GM19351 (cell line): ENCODE measurements around the gene KIRREL3.

ENCODE experiments used
- ATAC-seq: cut with Tn5 transposase; IDR thresholded peaks from one replicate; pipeline ENCODE4 v1.9.1; 2021; ENCODE audit warnings: mild to moderate bottlenecking, moderate library complexity; ENCODE audit not compliant: unreplicated experiment

Gene KIRREL3

GRCh38 chr11:126418887-126419286, 581.7 kb downstream of the KIRREL3 start:
- ATAC-seq: no peak

GRCh38 chr11:126417091-126417862, 583.3 kb downstream of the KIRREL3 start:
- no peak for ATAC-seq

DNA sequence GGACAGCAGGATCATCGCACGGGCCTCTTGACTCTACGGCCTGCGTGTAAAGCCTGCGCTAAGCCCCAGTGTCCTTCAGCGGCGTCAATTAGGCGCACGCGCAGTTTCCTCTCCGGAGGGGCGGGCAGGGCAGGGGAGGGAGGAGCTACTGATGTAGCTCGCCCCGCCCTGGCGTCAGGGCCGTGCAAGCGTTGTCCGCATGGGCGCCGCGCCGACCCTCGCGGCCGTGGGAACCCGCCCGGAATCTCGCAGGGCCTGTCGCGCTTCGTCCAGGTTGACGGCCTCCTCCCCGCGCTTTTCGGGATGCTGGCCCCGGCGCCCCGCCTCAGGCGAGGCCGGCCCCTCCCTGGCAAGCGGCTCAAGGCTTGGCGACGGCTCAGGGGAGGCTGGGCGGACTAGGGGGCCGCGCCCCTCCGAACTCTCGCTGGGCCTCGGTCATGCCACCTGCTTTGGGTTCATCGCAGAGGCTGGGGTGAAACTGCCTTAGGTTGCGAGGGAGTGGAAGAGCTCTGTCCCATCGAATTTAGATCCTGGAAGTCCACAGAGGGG, 584.0 kb downstream of the KIRREL3 start:
- ATAC-seq: peak; percentile 79

- ATAC-seq: peak; percentile 6
These were observed 584.7 kb downstream of the KIRREL3 start for GRCh38 chr11:126415669-126416420.

DNA sequence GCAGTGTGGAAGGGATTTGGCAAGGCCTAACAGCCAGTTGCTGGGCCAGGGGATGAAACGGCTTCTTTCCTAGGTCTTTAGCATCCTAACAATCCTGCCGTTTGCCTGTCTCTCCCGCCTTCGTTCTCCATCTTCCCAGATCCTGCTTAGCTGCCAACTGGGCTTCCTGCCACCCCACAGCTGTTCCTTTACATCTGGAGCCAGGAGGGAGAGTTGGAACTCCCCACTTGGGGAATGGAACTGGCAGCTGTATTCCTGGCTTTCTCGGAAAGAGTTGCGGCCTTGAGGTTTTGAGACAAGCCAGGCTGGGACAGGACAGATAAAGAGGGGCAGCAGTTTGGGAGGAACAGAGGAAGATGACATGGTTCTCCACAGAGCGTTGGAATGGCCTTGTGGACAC, 585.4 kb downstream of the KIRREL3 start:
- ATAC-seq: no peak

DNA sequence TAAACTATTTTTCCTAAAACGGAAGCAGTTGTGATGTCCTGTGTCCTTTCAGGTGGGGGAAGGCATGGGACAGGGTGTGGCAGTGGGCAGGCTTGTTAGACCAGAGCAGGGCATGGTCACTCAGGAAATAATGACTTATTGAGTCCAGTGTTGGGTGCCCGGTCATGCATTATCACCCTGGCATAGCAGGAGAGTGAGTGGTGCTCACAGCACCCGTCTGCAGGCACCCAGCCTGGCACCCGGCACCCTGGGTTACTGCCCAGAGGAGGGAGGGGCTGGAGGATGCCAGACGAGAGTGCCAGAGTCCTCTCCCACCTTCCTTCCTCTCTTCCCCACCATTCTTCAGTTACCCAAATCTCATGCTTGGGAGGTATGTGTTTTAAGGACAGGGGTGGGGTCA, 586.0 kb downstream of the KIRREL3 start:
- ATAC-seq: no peak

GRCh38 chr11:126413843-126414405, 586.6 kb downstream of the KIRREL3 start:
- no peak for ATAC-seq

DNA sequence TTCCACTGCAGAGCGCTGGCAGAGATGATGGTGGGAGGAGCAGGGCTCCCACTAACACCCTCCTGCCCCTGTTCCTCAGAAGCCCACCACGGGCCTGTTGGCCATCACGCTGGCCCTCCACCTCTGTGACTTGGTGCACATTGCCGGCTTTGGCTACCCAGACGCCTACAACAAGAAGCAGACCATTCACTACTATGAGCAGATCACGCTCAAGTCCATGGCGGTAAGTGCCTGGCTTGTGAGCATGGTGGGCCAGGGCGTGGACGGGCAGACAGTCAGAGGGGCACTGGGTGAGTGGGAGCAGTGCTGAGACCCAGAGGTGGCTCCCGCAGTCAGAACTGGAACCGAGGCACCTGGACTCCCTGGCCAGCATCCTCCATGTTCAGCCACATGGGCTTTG, 587.1 kb downstream of the KIRREL3 start:
- ATAC-seq: no peak

DNA sequence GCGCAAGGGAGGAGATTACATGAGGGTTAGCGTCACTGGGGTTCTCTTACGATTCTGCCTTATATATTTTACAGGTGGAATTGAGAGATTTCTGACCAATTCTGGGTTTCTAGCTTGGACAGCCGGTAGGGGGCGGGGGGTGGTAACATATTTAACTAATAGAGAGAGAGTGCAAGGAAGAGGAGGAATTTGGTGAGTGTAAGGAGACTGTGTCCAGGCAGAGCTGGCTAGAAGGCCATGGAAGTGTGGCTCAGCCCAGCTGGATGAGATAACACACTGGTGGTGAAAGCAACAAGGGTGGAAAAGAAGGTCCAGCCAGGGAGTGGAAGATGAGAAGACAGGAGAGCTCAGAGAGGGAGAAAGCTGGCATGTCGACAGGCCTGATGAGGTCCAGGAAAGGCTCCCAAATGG, 588.6 kb downstream of the KIRREL3 start:
- ATAC-seq: no peak

DNA sequence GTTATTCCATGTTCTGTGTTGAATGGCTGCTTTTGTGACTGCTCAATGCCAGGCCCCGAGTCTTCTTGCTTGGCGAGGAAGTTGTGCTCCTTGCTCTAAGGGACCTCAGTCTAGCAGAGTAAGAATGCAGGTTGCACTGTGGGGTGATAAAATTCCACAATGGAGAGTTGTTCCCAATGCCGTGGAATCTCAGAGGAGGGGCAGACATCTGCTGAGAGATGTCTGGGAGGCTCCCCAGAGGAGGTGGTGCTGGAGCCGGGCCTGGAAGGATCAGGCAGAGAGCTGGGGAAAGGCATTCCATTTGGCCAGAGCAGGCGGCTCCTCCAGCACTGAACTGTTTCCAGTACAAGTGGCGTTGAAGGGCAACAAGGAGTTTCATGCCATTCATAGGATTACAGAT, 589.9 kb downstream of the KIRREL3 start:
- ATAC-seq: no peak

DNA sequence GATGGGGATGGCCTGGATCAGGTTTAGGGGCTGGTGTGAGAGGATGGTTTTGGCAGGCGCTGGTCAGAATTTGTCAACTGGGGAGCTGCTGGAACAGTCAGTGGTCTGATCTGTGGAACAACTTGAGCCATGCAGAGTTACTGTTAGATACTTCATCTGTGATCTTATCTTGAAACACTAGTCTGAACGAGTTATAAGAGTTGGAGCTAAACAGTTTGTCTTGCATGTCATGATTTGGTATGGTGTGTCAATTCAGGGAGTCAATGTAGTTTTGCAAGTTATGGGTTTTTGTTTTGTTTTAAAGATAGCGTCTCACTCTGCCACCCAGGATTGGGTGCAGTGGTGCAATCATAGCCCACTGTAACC, 591.0 kb downstream of the KIRREL3 start:
- no peak for ATAC-seq

- ATAC-seq: no peak
These were observed 591.5 kb downstream of the KIRREL3 start for GRCh38 chr11:126408901-126409619.

- no peak for ATAC-seq
These were observed 592.1 kb downstream of the KIRREL3 start for GRCh38 chr11:126408496-126408895.

- ATAC-seq: no peak
These were observed 592.8 kb downstream of the KIRREL3 start for GRCh38 chr11:126407682-126408288.

GRCh38 chr11:126407101-126407521, 593.5 kb downstream of the KIRREL3 start:
- ATAC-seq: no peak

DNA sequence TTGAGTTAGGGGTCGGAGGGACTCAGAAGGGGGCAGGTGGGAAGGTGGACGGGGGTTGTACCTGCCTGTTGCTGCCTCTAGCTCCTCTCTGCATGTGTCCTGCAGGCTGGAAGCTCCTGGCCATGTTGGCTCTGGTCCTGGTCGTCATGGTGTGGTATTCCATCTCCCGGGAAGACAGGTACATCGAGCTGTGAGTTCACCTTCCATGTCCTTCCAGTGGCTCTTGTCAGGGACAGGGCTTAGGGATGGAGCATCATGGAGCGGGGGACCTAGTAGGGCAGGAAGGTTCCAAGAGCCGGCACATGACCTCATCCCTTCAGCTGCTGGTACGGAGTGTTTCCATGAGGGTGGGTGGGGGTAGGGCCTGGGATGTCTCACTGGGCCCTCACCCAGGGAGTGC, 594.2 kb downstream of the KIRREL3 start:
- ATAC-seq: no peak

DNA sequence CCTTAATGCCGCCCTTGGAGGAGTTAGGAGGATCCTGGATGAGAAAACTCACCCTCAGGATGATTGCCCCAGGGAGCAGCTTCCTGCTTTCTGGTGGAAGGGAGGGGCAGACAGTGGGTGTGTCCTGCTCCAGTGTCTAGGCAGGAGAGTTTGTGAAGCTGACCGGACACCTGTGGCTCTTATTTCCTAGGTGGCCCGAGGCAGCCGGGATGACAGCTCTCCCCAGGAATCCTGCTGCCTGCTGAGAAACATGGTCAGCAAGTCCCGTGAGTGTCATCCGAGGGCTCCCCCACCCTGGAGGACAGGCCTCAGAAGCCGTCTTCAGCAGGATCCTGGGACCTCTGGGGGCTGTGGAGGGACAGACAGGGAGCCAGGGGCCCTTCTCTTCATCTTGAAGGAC, 594.7 kb downstream of the KIRREL3 start:
- ATAC-seq: no peak

DNA sequence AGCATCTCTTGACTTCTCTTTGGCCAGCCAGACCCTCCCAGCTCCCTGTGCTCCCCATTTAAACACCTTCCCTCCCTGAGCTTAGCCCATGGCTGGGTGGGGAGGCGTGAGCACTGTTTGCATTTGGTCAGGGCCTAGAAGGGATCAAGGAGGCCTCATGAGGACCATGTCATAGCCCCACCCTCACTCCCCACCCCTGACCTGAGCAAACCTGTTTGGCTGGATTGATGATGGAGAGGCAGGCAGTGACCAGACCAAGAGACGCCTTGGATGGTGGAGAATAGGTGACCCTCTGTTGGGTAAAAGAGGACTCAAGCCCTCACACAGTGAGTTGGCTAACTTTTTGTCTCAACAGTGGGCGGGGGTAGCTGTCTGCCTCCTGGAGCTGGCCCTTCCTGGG, 595.2 kb downstream of the KIRREL3 start:
- no peak for ATAC-seq

DNA sequence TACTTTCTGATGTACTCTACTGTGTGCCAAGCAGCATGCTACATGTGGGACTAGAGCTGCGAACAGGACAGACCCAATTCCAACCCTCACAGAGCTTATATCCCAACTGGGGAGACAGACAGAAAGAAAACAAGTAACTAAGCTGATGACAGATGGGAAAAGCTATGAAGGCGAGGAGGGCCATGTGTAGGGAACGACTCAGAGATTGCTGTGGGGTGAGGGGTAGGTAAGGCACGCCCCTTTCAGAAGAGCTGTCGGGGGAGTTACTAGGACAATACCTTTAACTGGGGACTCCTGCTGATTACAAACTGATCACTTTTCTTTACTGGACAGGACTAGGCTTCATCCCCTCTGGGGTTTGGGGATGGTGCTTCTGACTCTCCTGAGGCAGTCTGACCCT, 596.2 kb downstream of the KIRREL3 start:
- no peak for ATAC-seq

GRCh38 chr11:126403658-126404057, 596.9 kb downstream of the KIRREL3 start:
- peak; percentile 100 for ATAC-seq
